Activated CD4-positive, alpha-beta memory T cell treated with anti-CD3 and anti-CD28 coated beads for 36 hours (primary cell): ENCODE results near the gene GRIA1. TPM values are rescaled to one million over a fixed set of nuclear protein-coding genes. Genes with fewer than 3 reads are reported as not detected.

Source experiments
- CTCF ChIA-PET: fragments of 350-600 bp; sonication (Branson Sonifier 250); formaldehyde crosslinking; loops from one replicate; lab custom pipeline; 2021; ENCODE audit warnings: antibody characterized with exemption, inconsistent platforms; lab: Charles Lee
- POLR2A ChIA-PET: fragments of 350-600 bp; sonication (Branson Sonifier 250); formaldehyde crosslinking; loops from one replicate; lab custom pipeline; 2021; ENCODE audit warnings: antibody characterized with exemption; lab: Charles Lee
- DNase-seq: peaks from one replicate; pipeline ENCODE4 v3.0.0-alpha.2; 2020
- H3K27ac Mint-ChIP-seq: one replicate; pipeline ENCODE4 v1.8.0; 2021; ENCODE audit warnings: mixed read lengths
- H3K27me3 Mint-ChIP-seq: one replicate; pipeline ENCODE4 v1.8.0; 2021; ENCODE audit warnings: mixed read lengths
- H3K36me3 Mint-ChIP-seq: one replicate; pipeline ENCODE4 v1.8.0; 2021; ENCODE audit warnings: mixed read lengths
- H3K4me1 Mint-ChIP-seq: one replicate; pipeline ENCODE4 v1.8.0; 2021; ENCODE audit warnings: low read depth, mixed read lengths
- H3K4me3 Mint-ChIP-seq: one replicate; pipeline ENCODE4 v1.8.0; 2021; ENCODE audit warnings: mild to moderate bottlenecking, mixed read lengths
- H3K9me3 Mint-ChIP-seq: one replicate; pipeline ENCODE4 v1.8.0; 2021; ENCODE audit warnings: mixed read lengths
- intact Hi-C: fragments of 100-400 bp; cut with micrococcal nuclease; formaldehyde crosslinking; loops from one replicate; pipeline ENCODE4 v1.15.1; 2023
- total RNA-seq, 2 experiments: library from RNA; stranded (reverse); gene quantifications; one replicate each; pipeline ENCODE4 v1.2.3, GENCODE V29; 2021

Gene GRIA1
- total RNA-seq, 2 experiments from 2014 or later, result not detected

- POLR2A ChIA-PET, result no interaction called here
- no peaks in the 10 kb centered on the region for H3K27me3 Mint-ChIP-seq
- intact Hi-C loops, result no loop called here
- no peak for DNase-seq
- CTCF ChIA-PET, result no interaction called here
- H3K4me1 Mint-ChIP-seq, result no peaks in the 10 kb centered on the region
- no peaks in the 10 kb centered on the region for H3K36me3 Mint-ChIP-seq
- no peak overlapping the region for H3K27ac Mint-ChIP-seq
- H3K9me3 Mint-ChIP-seq, result no peaks in the 10 kb centered on the region
- no peak overlapping the region for H3K4me3 Mint-ChIP-seq
Observed at GRCh38 chr5:153534102-153534501, 43.6 kb downstream of the GRIA1 start.

GRCh38 chr5:153537207-153537606 is 46.7 kb downstream of the GRIA1 start:
- H3K27me3 Mint-ChIP-seq, result no peaks in the 10 kb centered on the region
- H3K4me1 Mint-ChIP-seq, result no peaks in the 10 kb centered on the region
- no peaks in the 10 kb centered on the region for H3K9me3 Mint-ChIP-seq
- H3K4me3 Mint-ChIP-seq, result no peak overlapping the region
- POLR2A ChIA-PET, result no interaction called here
- no peak for DNase-seq
- no peak overlapping the region for H3K27ac Mint-ChIP-seq
- CTCF ChIA-PET, result no interaction called here
- H3K36me3 Mint-ChIP-seq, result no peaks in the 10 kb centered on the region
- intact Hi-C loops, result no loop called here

GRCh38 chr5:153539983-153540382 is 49.5 kb downstream of the GRIA1 start:
- no peaks in the 10 kb centered on the region for H3K9me3 Mint-ChIP-seq
- intact Hi-C loops, result no loop called here
- POLR2A ChIA-PET, result no interaction called here

GRCh38 chr5:153542536-153542935 is 52.1 kb downstream of the GRIA1 start:
- no peak overlapping the region for H3K4me3 Mint-ChIP-seq
- H3K36me3 Mint-ChIP-seq, result no peaks in the 10 kb centered on the region
- H3K27ac Mint-ChIP-seq, result no peak overlapping the region
- CTCF ChIA-PET, result no interaction called here
- intact Hi-C loops, result no loop called here
- no peaks in the 10 kb centered on the region for H3K4me1 Mint-ChIP-seq
- no peaks in the 10 kb centered on the region for H3K9me3 Mint-ChIP-seq
- no peak for DNase-seq
- H3K27me3 Mint-ChIP-seq, result no peaks in the 10 kb centered on the region
- POLR2A ChIA-PET, result no interaction called here

More at GRCh38 chr5:153539983-153540382, 49.5 kb downstream of the GRIA1 start:
- no peak overlapping the region for H3K4me3 Mint-ChIP-seq
- H3K4me1 Mint-ChIP-seq, result no peaks in the 10 kb centered on the region
- DNase-seq, result no peak
- CTCF ChIA-PET, result no interaction called here
- no peak overlapping the region for H3K27ac Mint-ChIP-seq
- no peaks in the 10 kb centered on the region for H3K27me3 Mint-ChIP-seq
- H3K36me3 Mint-ChIP-seq, result no peaks in the 10 kb centered on the region

GRCh38 chr5:153543288-153543687 is 52.8 kb downstream of the GRIA1 start:
- Mint-ChIP-seq H3K27ac (no peak overlapping the region), H3K4me1 (no peaks in the 10 kb centered on the region), H3K27me3 (no peaks in the 10 kb centered on the region), H3K9me3 (no peaks in the 10 kb centered on the region), H3K4me3 (no peak overlapping the region), H3K36me3 (no peaks in the 10 kb centered on the region)
- ChIA-PET POLR2A (no interaction called here), CTCF (no interaction called here)
- DNase-seq, result no peak
- intact Hi-C loops, result no loop called here

GRCh38 chr5:153543959-153544470 is 53.5 kb downstream of the GRIA1 start:
- Mint-ChIP-seq H3K9me3 (no peaks in the 10 kb centered on the region), H3K27me3 (no peaks in the 10 kb centered on the region), H3K36me3 (no peaks in the 10 kb centered on the region), H3K4me3 (no peak overlapping the region), H3K27ac (no peak overlapping the region), H3K4me1 (no peaks in the 10 kb centered on the region)
- POLR2A ChIA-PET, result no interaction called here
- no peak for DNase-seq
- CTCF ChIA-PET, result no interaction called here
- intact Hi-C loops, result no loop called here

GRCh38 chr5:153544706-153545105 is 54.2 kb downstream of the GRIA1 start:
- H3K36me3 Mint-ChIP-seq, result no peaks in the 10 kb centered on the region
- no peaks in the 10 kb centered on the region for H3K9me3 Mint-ChIP-seq
- no peak overlapping the region for H3K27ac Mint-ChIP-seq
- POLR2A ChIA-PET, result no interaction called here
- CTCF ChIA-PET, result no interaction called here
- H3K4me1 Mint-ChIP-seq, result no peaks in the 10 kb centered on the region
- no peak for DNase-seq
- H3K27me3 Mint-ChIP-seq, result no peaks in the 10 kb centered on the region
- H3K4me3 Mint-ChIP-seq, result no peak overlapping the region
- intact Hi-C loops, result no loop called here

- no peak overlapping the region for H3K27ac Mint-ChIP-seq
- no peaks in the 10 kb centered on the region for H3K27me3 Mint-ChIP-seq
- H3K36me3 Mint-ChIP-seq, result no peaks in the 10 kb centered on the region
- CTCF ChIA-PET, result no interaction called here
- no peak overlapping the region for H3K4me3 Mint-ChIP-seq
- no peaks in the 10 kb centered on the region for H3K9me3 Mint-ChIP-seq
- no peaks in the 10 kb centered on the region for H3K4me1 Mint-ChIP-seq
- DNase-seq, result no peak
- intact Hi-C loops, result no loop called here
- POLR2A ChIA-PET, result no interaction called here
Observed at GRCh38 chr5:153546566-153546965, 56.1 kb downstream of the GRIA1 start.

- ChIA-PET CTCF (no interaction called here), POLR2A (no interaction called here)
- Mint-ChIP-seq H3K27me3 (no peaks in the 10 kb centered on the region), H3K36me3 (no peaks in the 10 kb centered on the region), H3K9me3 (no peaks in the 10 kb centered on the region), H3K4me1 (peaks cover 11% of the 10 kb centered on the region), H3K4me3 (no peak overlapping the region), H3K27ac (no peak overlapping the region)
- no peak for DNase-seq
- intact Hi-C loops, result no loop called here
Observed at GRCh38 chr5:153551537-153552079, 61.1 kb downstream of the GRIA1 start.

GRCh38 chr5:153552886-153553285 is 62.4 kb downstream of the GRIA1 start:
- intact Hi-C loops, result no loop called here
- H3K27ac Mint-ChIP-seq, result no peak overlapping the region
- no peaks in the 10 kb centered on the region for H3K9me3 Mint-ChIP-seq
- ChIA-PET POLR2A (no interaction called here), CTCF (no interaction called here)
- DNase-seq, result no peak
- H3K36me3 Mint-ChIP-seq, result no peaks in the 10 kb centered on the region
- H3K27me3 Mint-ChIP-seq, result no peaks in the 10 kb centered on the region
- H3K4me3 Mint-ChIP-seq, result no peak overlapping the region
- H3K4me1 Mint-ChIP-seq, result peaks cover 11% of the 10 kb centered on the region

- POLR2A ChIA-PET, result no interaction called here
- H3K36me3 Mint-ChIP-seq, result no peaks in the 10 kb centered on the region
Observed at GRCh38 chr5:153555420-153556114, 65.1 kb downstream of the GRIA1 start.

GRCh38 chr5:153558957-153559356 is 68.5 kb downstream of the GRIA1 start:
- CTCF ChIA-PET, result no interaction called here
- no peaks in the 10 kb centered on the region for H3K36me3 Mint-ChIP-seq
- H3K27me3 Mint-ChIP-seq, result no peaks in the 10 kb centered on the region
- no peak overlapping the region for H3K27ac Mint-ChIP-seq
- intact Hi-C loops, result no loop called here
- no peak overlapping the region for H3K4me3 Mint-ChIP-seq
- peaks cover 11% of the 10 kb centered on the region for H3K4me1 Mint-ChIP-seq
- DNase-seq, result no peak
- POLR2A ChIA-PET, result no interaction called here
- H3K9me3 Mint-ChIP-seq, result no peaks in the 10 kb centered on the region

More at GRCh38 chr5:153555420-153556114, 65.1 kb downstream of the GRIA1 start:
- Mint-ChIP-seq H3K4me1 (peaks cover 11% of the 10 kb centered on the region), H3K27me3 (no peaks in the 10 kb centered on the region), H3K9me3 (no peaks in the 10 kb centered on the region), H3K4me3 (no peak overlapping the region), H3K27ac (no peak overlapping the region)
- CTCF ChIA-PET, result no interaction called here
- intact Hi-C loops, result no loop called here
- DNase-seq, result no peak

- CTCF ChIA-PET, result no interaction called here
- Mint-ChIP-seq H3K27ac (no peak overlapping the region), H3K9me3 (no peaks in the 10 kb centered on the region), H3K4me3 (no peak overlapping the region), H3K4me1 (peaks cover 11% of the 10 kb centered on the region), H3K27me3 (no peaks in the 10 kb centered on the region), H3K36me3 (no peaks in the 10 kb centered on the region)
- POLR2A ChIA-PET, result no interaction called here
- intact Hi-C loops, result no loop called here
- no peak for DNase-seq
Observed at GRCh38 chr5:153559926-153560325, 69.5 kb downstream of the GRIA1 start.
